ENCODE results near the gene ARFGAP1.
"Not testable (repeated sequence)": the region's sequence is repeated elsewhere in the genome, so short reads cannot be mapped to it uniquely, and the experiment has no call there.

The ARFGAP1 gene

DNA sequence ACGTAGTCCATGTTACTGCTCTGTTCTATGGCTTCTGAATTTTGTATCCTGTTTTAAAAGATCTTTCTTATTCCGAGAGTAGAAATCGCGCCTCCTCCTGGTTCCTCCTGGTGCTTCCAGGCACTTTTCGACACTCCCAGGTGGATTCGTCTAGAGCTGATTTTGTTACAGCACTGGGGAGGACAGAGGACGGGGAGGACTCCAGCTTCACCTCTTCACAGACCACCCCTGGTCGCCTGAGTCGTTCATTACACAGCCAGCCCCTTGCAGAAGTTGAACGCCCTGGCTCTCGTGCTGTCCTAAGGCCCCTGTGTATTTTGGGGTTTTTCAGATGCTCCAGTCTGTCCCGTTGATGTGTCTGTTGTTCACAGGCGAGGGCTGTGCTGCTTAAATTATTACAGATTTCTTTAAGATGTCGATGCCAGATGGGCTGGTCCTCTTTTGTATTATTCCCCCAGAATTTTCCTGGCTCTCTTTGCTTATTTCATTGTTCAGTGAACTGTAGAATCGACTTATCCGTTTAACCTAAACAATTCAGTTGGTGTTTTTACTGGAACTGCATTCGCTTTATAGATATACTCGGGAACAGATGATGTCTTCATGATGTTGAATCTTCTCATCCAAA is 50.9 kb downstream of the ARFGAP1 start:
- DNase-seq, result no peak

DNA sequence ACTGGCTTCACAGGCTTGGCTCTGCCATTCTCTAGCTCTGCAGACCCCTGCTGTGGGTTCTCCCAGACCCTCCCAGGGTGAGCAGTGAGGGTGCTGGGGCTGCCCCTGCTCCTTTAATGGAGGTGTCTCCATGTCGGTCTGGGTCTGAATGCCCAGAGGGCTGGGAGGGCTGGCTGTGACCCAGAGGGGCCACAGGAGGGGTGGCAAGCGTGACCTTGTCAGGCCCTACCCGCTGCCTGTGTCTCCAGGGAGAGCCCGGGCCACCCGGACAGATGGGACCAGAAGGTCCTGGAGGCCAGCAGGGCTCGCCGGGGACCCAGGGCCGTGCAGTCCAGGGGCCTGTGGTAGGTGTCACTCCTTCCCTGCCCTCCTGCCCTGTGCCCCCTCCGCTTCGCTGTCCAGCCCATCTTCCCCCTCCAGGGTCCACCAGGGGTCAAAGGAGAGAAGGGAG is 52.4 kb downstream of the ARFGAP1 start:
- DNase-seq, result no peak

DNA sequence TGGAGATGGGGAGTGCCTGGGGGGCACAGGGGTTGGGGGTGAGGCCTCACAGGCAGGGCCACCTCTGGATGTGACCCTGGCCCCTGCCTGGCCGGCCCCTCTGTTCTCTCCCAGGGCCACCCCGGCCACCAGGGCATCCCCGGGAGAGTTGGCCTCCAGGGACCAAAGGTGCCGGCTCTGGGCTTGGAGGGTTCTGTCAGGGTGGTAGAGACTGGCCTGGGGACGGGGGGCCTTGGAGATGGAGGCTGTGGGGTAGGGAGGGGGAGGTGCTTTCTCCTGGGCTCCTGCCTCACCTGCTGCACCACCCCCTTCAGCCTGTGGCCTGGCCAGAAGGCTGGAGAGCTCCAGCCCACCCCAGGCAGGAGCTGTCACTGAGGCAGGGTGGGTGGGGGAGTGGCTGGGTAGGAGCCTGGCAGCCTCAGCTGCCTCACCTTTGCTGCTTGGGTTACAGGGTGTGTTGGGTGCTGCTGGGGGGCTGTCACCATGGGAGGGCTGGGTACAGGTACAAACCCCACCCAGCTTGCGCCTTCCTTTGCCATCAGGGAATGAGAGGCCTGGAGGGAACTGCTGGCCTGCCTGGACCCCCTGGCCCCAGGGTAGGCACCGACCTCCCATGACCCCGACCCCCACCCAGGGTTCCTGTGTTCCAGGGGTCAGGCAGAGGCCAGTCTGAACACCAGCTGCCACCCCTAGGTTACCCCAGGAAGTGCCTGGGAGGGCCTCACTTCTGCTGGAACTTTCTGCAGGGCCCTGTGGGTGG is 53.1 kb downstream of the ARFGAP1 start:
- no peak for DNase-seq

DNA sequence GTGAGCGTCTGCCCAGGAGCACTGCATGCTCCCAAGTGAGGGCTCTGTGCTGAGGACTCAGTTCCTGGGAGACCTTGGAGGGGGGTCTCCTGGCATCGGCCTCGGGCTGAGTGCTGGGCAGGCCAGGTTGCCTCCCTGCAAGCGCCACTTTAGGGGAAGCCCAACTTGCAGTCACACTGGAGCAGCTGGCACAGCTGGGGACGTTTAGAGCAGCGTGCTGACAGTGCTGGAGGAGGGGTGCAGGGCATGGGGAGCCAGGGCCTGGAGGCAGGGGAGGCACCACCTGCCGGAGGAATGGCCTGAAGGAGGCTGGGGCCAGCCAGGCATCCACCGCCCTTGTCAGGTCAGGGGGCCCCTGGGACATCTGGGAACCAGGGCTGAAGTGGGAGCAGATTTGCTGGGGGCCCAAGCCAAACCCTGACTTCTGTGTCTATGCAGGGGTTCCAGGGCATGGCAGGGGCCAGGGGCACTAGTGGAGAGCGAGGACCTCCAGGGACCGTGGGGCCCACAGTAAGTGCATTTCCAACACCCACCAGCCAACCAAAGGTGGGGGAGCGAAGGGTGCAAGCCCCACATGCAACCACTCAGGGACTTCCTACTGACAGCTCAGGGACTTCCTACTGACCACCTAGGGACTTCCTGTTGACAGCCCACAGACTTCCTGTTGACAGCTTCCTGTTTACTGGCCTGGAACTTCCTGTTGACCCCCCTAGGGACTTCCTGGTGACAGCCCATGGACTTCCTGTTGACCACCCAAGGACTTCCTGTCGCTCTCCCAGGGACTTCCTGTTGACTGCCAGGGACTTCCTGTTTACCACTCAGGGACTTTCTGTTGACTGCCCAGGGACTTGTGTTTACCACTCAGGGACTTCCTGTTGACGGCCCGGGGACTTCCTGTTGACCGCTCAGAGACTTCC is 54.0 kb downstream of the ARFGAP1 start:
- no peak for DNase-seq

DNA sequence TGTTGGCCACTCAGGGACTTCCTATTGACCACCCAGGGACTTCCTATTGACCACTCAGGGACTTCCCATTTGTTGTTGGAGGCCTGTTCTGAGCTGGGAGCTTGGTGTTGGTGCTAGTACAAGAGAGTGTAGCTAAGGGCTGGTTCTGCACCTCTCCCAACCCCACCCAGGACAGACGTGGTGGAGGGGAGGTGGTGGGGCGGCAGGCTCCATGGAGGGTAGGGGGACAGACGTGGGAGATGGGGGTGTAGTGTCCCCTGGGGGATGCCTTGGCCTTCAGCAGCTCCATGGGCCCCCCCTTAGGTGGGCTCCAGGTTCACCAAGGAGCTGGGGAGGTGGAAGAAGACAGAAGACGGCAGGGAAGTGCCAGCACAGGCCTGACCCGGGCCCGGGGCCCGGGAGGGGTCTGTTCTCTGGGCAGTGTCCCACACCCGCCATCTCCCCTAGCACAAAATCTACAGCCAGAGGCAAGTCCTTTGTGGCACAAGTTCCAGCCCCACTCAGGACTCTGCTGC is 54.7 kb downstream of the ARFGAP1 start:
- DNase-seq, result no peak

DNA sequence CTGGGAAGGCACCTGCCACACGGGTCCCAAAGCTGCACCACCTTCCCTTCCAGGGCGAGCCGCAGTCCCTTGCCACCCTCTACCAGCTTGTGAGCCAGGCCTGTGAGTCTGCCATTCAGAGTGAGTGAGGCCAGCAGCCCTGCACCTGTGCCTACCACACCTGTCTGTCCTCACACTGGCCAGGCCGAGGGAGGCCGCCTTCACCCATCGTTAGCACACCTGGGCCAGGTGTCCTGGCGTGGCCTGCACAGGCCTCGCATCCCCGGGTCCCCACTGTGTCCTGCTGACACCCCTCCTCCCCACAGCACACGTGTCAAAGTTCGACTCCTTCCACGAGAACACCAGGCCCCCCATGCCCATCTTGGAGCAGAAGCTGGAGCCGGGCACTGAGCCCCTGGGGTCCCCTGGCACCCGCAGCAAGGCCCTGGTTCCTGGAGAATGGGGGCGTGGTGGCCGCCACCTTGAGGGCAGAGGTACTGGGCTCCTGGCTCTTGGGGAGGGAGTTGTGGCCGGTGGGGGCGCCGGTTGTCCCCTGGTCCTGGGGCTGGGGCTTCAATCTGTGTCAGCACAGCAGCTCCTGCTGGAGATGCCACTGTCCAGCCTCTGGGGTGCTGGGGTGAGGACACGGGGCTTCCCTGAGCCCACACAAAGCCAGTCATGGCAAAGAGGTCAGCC is 55.5 kb downstream of the ARFGAP1 start:
- DNase-seq, result no peak

DNA sequence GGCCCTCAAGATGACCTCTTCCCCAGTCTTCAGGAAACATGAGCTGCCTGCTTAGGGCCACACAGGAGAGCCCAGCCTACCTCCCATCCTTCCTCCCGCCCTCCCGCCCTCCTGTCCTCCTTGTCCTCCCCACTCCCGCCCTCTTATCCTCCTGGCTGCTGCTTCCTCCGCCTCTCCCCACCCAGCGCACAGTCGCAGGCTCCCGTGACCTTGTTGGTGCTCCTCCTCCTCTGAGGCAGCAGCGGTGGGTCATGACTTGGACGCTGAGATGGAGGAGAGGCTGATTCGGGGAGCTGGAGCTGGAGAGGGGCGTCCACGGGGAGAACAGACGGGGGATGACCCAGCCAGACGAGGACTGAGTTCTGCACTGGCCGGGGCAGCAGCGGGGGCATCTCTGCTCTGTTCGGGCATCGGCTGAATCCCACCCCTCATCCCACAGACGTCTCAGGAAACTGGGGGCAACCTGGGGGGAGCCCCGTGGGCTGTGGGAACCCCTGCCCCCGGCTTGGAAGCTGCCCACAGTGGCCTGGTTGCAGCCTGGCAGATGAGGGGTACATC is 56.2 kb downstream of the ARFGAP1 start:
- DNase-seq, result no peak

DNA sequence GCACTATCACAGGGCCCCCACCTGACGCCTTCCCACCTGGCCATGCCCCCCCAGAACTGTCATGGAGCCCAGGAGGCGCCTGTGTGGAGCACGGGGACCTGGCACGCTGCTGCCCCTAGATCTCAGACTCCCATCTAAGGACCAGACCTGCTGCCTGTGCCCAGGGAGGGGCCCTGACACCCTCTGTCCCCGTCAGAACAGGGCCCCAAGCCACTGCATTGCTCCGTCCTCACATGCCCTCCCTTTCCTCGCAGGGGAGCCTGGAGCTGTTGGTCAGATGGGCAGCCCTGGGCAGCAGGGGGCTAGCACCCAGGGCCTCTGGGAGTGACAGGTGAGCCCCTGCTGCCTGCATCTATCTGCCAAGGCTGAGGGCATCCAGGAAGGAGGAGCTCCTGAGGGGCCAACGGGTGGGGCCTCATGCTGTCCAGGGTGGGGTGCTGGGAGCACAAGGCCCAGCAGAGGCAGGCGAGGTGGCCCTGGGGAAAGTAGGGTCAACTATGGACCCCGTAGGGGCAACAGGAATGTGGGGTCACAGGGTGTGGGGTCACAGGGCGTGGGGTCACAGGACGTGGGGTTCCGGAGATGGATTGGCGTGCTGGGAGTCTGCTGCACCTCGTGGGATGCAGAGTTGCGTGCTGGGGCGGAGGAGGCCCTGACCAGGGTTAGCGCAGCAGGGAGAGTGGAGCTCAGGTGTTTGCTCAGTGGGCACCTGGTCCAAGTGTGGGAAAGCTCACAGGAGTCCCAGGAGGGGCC is 56.9 kb downstream of the ARFGAP1 start:
- no peak for DNase-seq

DNA sequence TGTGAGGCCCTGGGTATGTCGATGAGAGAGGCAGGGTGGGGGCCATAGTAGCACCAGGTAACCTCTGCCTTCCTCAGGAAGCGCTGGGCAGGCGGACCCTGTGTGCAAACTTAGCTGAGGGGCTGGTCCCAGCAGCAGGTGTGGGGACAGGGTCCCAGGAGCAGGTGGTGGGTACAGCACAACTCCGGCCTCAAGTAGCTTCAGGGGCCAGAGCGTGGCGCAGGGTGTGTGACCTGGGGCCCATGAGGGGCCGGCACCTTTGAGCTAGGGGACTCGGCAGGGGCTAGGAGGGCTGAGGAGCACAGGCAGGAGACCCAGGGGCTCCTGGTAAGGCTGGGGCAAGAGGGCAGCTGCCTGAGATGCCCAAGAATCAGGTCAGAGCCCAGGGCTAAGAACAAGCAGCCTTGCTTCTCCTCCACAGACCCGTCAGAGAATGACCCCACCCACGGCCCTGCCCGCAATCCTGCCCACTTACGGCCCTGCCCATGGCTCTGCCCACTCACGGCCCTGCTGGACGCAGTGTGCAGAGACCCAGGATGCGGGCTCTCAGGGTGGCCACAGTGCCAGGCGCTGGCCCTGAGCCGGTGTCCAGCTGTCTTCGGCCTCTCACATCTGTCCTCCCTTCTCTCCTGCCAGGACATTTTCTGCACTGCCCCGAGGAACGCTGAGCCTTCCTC is 57.6 kb downstream of the ARFGAP1 start:
- DNase-seq, result no peak

DNA sequence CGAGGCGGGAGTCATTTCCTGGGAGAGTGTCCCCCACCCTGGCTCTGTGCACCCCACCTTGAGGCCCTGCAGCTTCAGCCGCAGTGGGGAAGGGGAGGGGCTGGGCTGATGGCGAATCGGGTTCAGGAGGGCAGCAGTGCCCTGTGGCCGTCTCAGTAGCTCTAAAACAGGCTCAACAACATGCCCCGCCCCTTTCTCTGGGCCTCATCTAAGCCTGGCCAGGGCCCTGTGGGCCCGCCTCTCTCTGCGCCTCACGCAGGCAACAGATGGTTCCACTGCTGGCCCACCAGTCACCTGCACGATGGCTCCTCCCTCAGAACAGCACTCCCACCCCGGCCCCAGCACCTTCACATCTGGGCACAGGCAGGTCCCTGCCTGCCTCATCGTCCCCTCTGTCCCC is 58.3 kb downstream of the ARFGAP1 start:
- no peak for DNase-seq

DNA sequence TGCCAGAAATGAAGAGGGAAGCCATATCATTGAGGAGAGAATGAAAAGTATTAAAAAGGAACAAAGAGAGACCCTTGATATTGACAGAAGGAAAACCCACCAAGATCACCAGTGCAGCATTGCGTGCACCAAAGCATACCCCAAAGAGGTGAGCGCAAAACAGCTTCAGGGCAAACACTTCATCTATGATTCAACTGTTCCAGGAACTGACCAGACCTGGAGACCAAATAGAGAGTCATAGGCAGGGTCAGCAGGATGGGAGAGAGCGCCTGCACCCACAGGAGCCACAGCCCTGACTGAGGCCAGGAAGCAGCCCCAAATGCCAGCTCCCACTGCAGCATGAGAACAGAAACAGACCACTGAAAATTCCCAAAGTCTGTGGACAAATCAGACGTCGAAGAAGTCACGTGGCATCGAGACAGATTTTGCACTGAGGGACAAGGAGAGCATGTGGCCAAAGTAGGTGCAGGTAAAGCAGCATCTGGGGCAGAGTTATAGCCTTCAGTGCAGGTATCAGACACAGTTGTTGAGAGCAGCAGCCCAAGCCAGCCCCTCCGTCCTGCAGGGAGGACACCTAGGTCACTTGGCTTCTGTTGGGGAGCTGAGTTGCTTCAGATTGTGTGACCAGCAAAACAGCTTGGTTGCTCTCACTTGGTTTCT is 59.3 kb downstream of the ARFGAP1 start:
- no peak for DNase-seq

DNA sequence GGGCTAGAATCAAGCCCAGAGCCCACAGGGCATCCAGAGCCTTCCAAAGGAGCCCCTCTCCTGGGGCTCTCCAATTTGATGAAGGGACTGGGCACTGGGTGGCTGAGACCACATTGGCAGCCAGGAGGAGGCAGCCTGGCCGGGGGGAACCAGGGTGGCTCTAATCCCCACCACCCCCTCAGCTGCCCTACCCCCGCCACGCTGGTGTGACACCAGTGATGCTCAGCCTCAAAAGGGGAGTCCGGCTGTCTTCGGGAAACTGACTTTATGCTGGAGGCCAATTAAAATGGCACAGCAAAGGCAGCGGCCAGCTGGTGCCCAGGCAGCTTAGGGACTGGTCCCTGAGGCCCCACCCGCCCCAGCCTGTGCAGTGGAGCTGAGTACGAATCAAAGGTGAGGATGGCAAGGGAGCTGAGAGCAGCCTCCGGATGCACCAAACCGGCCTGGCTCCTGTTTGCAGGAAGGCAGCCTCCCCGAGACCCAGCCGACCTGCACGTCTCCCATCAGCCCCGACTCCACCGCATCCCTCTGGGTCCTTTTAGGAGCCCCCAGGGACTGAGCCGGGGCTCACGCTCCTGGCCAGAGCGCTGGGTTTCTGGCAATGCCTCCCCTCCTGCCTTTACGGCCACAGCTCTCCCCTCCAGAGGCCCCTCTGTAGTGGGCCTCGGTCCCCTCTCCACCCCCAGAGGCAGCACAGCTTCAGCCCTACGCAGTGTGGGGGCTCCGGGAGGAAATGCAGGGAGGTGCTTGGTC is 60.1 kb downstream of the ARFGAP1 start:
- DNase-seq, result no peak

DNA sequence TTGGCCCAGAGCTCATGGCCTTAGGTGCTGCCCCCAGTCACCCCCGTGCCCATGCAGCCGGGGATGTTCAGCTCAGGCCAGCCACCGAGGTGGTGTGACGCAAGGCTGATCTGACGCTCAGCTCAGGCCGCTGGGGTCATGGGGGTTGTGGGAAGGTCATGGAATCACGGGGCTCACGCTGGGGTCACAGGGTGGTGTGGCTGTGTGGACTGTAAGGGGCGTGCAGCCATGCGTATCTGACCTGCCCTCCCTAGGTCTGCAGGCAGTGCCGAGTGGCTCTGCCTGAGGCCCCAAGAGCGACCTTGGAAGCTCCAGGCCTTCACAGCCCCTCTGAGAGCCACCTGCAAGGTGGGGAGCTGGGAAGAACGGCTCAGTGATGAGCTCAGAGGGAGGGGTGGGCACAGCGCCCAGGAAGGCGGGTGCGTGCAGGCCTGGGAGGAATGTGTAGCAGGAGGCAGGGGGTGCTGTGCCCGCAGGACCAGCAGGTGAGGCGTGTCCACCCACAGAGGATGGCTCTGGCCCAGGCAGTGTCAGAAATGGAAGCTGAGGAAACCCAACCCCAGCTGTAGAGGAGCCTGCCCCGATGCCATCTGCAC is 60.7 kb downstream of the ARFGAP1 start:
- no peak for DNase-seq

DNA sequence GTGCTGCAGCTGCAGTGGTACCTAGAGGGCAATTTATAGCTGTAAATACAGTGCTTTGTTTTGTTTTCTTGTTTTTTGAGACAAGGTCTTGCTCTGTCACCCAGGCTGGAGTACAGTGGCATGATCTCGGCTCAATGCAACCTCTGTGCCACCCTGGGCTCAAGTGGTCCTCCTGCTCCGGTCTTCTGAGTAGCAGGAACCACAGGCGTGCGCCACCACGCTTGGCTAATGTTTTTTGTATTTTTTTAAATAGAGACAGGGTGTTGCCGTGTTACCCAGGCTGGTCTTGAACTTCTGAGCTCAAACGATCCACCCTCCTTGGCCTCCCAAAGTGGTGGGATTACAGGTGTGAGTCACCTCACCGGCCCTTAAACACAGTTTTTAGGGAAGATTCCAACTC is 61.7 kb downstream of the ARFGAP1 start:
- DNase-seq, result no peak

DNA sequence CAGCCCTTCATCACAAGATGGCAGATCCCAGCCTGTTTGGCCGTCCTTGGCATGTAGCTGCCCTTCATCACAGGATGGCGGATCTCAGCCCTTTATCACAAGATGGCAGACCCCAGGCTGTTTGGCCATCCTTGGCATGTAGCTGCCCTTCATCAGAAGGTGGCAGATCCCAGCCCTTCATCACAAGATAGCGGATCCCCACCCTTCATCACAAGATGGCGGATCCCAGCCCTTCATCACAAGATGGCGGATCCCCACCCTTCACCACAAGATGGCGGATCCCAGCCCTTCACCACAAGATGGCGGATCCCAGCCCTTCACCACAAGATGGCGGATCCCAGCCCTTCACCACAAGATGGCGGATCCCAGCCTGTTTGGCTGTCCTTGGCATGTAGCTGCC is 62.4 kb downstream of the ARFGAP1 start:
- DNase-seq, result not testable (repeated sequence)

DNA sequence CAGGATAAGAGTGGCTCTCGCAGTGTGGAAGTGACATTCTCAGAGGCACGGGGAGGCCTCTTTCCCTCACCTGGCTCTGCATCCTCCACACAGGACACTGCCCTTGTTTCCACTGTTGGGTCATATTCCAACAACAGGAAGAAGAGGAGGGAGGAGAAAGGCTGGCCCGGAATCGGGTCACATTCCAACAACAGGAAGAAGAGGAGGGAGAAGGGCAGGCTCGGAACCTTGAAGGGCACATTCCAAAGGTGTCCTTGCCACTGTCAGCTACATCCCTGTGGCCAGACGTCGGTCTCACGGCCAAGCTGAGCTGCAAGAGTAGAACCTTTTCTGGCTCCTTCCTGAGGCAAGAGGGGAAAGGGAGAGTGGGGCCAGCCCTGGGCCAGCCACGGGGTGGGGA is 63.1 kb downstream of the ARFGAP1 start:
- DNase-seq, result no peak

DNA sequence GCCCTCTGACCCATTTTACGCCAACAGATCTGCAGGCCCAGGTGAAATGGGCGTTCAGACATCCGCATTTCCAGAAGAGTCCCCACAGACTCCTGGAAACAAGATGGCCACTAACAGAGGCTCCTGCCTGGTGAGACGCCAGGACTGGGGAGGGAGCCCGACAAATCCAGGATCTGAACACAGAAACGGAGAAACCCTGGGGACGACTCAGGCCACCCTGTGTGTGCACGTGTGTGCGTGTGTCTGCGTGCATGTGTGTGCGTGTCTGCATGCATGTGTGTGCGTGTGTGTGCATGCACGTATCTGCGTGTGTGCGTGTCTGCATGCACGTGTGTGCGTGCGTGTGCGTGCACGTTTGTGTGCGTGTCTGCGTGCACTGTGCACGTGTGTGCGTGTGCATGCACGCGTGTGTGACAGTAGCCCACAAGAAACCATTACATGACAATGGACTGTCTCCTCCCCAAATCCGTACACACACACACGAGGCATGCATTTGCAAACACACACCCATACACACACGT is 63.7 kb downstream of the ARFGAP1 start:
- no peak for DNase-seq

DNA sequence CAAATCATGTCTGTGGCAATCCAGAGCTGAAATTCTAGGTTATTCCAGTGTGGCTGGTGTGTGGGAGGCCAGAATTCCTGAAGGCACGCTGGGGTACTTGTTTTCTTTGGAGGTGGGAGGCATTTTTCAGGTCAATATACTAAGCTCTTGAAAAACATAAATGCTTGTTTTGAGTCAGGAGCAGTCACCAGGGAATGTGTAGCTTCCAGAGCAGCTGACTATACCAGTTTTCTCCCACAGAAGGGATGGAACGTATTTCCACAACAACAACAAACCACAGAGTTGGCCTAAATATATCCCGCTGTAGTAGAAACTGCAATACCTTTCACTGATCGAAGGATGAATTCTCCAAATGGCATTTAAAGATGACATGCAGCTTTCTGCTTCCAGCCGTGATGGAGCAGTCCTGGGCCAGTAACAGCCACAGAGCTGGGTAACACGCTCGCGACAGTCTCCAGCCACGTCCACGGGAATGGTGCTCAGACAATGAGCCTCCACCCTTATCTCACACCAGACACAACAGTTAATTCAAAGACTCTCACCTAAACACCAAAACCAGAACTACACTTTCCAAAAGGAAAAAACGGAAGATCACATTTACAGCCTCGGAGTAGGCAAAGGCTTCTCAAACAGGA is 65.3 kb downstream of the ARFGAP1 start:
- no peak for DNase-seq

Measured in NCI-H2029 (cell line).